RWPE1 (cell line): ENCODE measurements around the gene NCKAP5.

Experiments used
- CTCF ChIA-PET: fragments of 350-600 bp; sonication (Branson Sonifier 250); formaldehyde crosslinking; extraction: SDS; loops from one replicate; lab custom pipeline; 2021; lab: Yijun Ruan, JAX
- POLR2A ChIA-PET: fragments of 400-600 bp; formaldehyde crosslinking; extraction: SDS; loops from one replicate; lab custom pipeline; 2020; ENCODE audit warnings: antibody characterized with exemption; ENCODE audit not compliant: low non-redundant PET; lab: Yijun Ruan, JAX
- DNase-seq: peaks from one replicate; pipeline ENCODE4 v3.0.0; 2012; ENCODE audit warnings: low spot score
- H3K27ac ChIP-seq: fragments of 450-650 bp; 2 replicates; pipeline ENCODE4 v1.5.1; 2017
- TF ChIP-seq, protein P1 (sequence below): fragments of 450-650 bp; conservative IDR thresholded peaks from 2 replicates; pipeline ENCODE4 v1.5.1; 2017; ENCODE audit warnings: low read depth, mild to moderate bottlenecking

NCKAP5 gene

DNA sequence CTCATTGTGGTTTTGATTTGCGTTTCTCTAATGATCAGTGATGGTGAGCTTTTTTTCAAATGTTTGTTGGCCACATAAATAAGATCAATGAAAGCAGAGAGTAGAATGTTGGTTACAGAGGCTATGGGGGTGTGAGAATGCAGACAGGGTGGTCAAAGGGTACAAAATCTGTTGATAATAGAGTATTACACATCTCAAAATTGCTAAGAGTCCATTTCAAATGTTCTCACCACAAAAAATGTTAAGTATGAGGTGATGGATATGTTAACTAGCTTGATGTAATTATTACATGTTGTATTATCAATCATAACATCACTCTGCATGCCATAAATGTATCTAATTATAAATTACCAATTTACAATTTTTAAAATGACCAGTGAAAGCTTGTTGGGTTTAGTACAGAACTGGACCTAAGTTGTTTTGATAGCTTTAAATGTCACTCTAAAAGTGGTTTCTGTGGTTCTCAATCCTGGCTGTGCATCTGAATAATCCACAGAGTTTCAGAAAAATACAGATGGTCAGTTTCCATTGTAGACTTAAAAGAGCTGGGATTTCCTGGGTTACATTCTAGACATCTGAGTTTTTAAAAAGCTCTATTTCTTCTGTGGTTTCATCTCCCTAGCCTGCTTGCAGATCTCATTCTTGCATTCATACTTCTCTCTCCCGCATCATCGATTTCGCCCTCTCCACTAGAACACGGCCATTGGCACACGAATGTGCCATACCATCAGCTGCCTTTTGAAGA, 612.2 kb downstream of the NCKAP5 start:
- H3K27ac ChIP-seq = no peak overlapping the region
- POLR2A ChIA-PET = no interaction called here
- no peak for DNase-seq
- TF ChIP-seq, protein P1, sequence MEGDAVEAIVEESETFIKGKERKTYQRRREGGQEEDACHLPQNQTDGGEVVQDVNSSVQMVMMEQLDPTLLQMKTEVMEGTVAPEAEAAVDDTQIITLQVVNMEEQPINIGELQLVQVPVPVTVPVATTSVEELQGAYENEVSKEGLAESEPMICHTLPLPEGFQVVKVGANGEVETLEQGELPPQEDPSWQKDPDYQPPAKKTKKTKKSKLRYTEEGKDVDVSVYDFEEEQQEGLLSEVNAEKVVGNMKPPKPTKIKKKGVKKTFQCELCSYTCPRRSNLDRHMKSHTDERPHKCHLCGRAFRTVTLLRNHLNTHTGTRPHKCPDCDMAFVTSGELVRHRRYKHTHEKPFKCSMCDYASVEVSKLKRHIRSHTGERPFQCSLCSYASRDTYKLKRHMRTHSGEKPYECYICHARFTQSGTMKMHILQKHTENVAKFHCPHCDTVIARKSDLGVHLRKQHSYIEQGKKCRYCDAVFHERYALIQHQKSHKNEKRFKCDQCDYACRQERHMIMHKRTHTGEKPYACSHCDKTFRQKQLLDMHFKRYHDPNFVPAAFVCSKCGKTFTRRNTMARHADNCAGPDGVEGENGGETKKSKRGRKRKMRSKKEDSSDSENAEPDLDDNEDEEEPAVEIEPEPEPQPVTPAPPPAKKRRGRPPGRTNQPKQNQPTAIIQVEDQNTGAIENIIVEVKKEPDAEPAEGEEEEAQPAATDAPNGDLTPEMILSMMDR = no peak
- CTCF ChIA-PET = no interaction called here

DNA sequence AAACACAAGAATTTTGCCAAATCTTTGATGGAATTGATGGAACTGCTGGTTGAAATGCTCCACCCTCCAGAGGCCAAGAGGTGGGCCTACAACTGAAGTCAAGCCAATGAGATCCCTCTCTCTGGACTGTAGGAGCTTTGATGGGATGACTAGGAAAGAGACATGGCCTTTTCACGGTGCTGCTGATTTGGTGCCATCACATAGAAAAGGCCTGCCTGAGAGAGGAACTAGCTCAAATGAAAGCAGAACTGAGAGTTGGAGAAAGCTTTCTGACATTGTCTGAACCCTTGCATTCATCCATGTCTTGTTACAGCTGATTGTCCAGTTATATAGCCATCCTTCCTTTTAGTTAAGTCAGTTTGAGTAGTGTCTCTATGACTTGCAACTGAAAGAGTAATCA, 614.5 kb downstream of the NCKAP5 start:
- no peak for DNase-seq
- CTCF ChIA-PET = no interaction called here
- H3K27ac ChIP-seq = no peak overlapping the region
- POLR2A ChIA-PET = no interaction called here
- TF ChIP-seq, protein P1 = no peak

DNA sequence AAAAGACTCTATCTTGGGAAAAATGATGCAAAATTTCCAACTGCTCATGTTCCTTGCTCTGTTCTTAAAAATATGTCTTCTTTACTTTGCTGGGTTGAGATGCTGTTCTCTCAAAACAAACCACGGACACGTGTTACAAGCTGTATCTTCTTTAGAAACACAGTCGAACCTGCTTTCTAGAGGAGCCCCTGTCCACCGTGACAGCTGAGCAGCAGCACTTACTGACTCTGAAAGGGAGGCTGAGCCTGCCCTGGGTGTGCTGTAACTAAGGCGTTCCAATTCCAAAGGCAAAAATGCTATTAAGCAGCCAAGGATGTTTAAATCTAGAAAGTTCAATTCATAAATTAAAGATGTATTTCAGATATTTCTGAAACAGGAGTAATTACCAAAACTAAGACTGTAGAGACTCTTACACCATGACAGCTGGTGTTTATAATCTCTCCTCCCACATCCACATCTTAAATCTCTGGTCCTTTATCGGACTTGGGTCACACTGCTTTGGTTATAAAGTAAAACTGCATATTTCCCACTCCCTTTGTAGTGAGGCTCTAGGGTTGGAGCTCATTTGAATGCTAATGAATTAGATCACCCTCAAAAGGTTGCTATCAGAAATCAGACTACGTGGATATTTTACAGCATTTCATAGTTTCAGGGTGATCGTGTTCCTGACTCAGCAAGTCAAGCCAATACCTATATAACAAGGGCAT, 617.1 kb downstream of the NCKAP5 start:
- POLR2A ChIA-PET = no interaction called here

DNA sequence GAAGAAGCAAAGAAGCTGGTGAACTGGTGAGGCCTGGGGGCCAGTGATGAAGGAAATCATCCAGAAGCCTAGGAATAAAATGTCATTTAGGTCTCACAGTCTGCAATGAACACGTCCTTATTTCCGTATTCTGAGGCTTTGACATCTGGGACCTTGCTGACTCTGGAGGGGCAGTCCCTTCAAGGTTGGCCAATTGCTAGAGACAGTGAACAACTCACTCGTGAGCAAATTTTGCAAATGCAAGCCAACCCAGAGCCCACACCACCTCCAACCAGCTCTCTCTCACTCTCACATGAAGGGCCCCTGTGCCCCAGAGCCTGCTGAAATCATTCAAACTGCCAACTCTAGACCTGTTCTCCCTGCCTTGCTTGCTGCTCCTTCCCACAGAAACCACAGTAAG, 619.2 kb downstream of the NCKAP5 start:
- DNase-seq = no peak
- ChIA-PET CTCF (no interaction called here), POLR2A (no interaction called here)
- no peak overlapping the region for H3K27ac ChIP-seq
- TF ChIP-seq, protein P1 = no peak

More for the DNA sequence above, 617.1 kb downstream of the NCKAP5 start:
- TF ChIP-seq, protein P1 = no peak
- CTCF ChIA-PET = no interaction called here
- no peak overlapping the region for H3K27ac ChIP-seq
- no peak for DNase-seq

DNA sequence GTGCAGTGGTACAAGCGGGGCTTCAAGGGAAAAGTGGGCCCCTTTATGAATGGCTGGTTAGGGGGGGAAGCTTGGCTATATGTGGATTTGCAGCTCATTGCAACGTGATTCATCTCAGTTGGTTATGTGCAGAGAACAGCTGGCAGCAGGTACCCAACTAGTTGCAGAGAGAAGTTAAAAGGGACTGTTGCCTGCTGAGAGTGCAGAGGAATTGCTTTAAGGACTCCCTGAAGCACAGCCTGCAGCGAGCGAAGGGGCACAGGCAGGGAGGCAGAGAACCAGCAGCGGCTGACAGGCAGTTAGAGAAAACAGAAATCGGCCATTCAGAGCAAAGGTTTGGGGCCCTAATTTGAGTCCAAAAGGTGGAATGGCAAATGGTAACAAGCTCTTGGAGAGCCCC, 620.1 kb downstream of the NCKAP5 start:
- no peak overlapping the region for H3K27ac ChIP-seq
- TF ChIP-seq, protein P1 = no peak
- DNase-seq = no peak
- CTCF ChIA-PET = no interaction called here
- POLR2A ChIA-PET = no interaction called here

DNA sequence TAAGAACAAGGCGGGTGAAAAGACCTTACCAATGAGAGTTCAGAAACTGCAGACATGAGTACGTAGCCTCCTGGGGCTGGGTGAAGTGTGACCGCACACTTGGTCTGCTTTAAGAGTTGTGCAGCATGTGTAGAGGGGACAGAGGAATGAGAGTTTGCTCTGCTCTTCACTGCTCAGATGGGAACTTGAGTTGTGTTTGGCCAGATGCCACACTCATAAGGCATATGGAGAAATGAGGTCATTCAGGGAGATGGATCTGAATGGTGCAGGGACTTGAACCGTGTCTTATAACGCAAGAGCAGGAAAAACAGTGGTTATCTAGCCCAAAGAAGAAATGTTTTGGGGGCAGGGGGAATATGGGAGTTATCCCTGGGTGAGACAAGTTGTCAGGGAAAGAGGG, 624.4 kb downstream of the NCKAP5 start:
- no peak overlapping the region for H3K27ac ChIP-seq
- ChIA-PET CTCF (no interaction called here), POLR2A (no interaction called here)
- TF ChIP-seq, protein P1 = no peak
- DNase-seq = no peak
